Activated CD4-positive, alpha-beta memory T cell treated with anti-CD3 and anti-CD28 coated beads, Interleukin-2, amount 10 ng/mL, durations not matched to agents 7 days and 5 days (primary cell): ENCODE results near the gene AAR2. TPM values are rescaled to one million over a fixed set of nuclear protein-coding genes. Genes with fewer than 3 reads are reported as not detected.
A peak's percentile ranks its signal among the peaks of the same experiment; 100 is the strongest.

Source experiments
- CTCF ChIA-PET: fragments of 350-600 bp; sonication (Branson Sonifier 250); formaldehyde crosslinking; loops from one replicate; lab custom pipeline; 2021; ENCODE audit warnings: antibody characterized with exemption, inconsistent platforms; lab: Charles Lee
- POLR2A ChIA-PET: fragments of 350-600 bp; sonication (Branson Sonifier 250); formaldehyde crosslinking; loops from one replicate; lab custom pipeline; 2021; ENCODE audit warnings: antibody characterized with exemption; lab: Charles Lee
- DNase-seq: peaks from one replicate; pipeline ENCODE4 v3.0.0-alpha.2; 2020
- H3K27ac Mint-ChIP-seq: one replicate; pipeline ENCODE4 v1.8.0; 2021; ENCODE audit warnings: mild to moderate bottlenecking, mixed read lengths
- H3K27me3 Mint-ChIP-seq: one replicate; pipeline ENCODE4 v1.8.0; 2021; ENCODE audit warnings: mixed read lengths
- H3K36me3 Mint-ChIP-seq: one replicate; pipeline ENCODE4 v1.8.0; 2021; ENCODE audit warnings: low read depth, mixed read lengths
- H3K4me1 Mint-ChIP-seq: one replicate; pipeline ENCODE4 v1.8.0; 2021; ENCODE audit warnings: mixed read lengths
- H3K4me3 Mint-ChIP-seq: one replicate; pipeline ENCODE4 v1.8.0; 2021; ENCODE audit warnings: mild to moderate bottlenecking, mixed read lengths
- H3K9me3 Mint-ChIP-seq: one replicate; pipeline ENCODE4 v1.8.0; 2021; ENCODE audit warnings: mixed read lengths
- total RNA-seq, 2 experiments: library from RNA; stranded (reverse); gene quantifications; one replicate each; pipeline ENCODE4 v1.2.3, GENCODE V29; 2021

AAR2 gene
- total RNA-seq, 2 experiments from 2014 or later, result 17.6 to 19.4 TPM

GRCh38 chr20:36230019-36230418 lies 6.3 kb upstream of the AAR2 start:
- ChIA-PET CTCF (interaction anchor here (1.4 kb wide), 1 partner anchor 27 kb away, joined by 3 read pairs; no protein-coding TSS in a partner anchor), POLR2A (interaction anchor here (1.5 kb wide), 1 partner anchor 25 kb away, joined by 3 read pairs; no protein-coding TSS in a partner anchor)
- Mint-ChIP-seq H3K4me3 (no peak overlapping the region), H3K27me3 (peaks cover 14% of the 10 kb centered on the region), H3K27ac (no peak overlapping the region), H3K36me3 (no peaks in the 10 kb centered on the region), H3K4me1 (peaks cover 11% of the 10 kb centered on the region), H3K9me3 (no peaks in the 10 kb centered on the region)
- no peak for DNase-seq

DNA sequence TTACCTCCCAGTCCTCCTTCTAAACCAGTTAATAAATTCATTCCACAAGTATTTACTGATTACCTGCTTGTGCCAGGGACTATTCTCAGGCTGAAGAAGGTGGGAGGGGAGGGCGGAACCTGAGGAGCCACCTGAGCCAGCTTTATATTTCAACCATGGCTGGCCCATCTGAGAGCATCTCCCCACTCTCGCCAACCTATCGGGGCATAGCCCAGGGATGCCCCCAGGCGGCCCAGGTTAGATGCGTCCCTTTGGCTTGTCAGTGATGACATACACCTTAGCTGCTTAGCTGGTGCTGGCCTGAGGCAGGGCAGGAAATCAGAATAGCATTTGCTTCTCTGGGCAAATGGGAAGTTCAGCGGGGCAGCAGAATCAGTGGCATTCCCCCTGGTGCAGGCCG lies 4.9 kb upstream of the AAR2 start:
- Mint-ChIP-seq H3K27me3 (peaks cover 6% of the 10 kb centered on the region), H3K27ac (no peak overlapping the region), H3K4me3 (no peak overlapping the region), H3K9me3 (no peaks in the 10 kb centered on the region), H3K4me1 (peaks cover 16% of the 10 kb centered on the region), H3K36me3 (no peaks in the 10 kb centered on the region)
- POLR2A ChIA-PET, result no interaction called here
- no peak for DNase-seq
- CTCF ChIA-PET, result no interaction called here

GRCh38 chr20:36234771-36235320 lies 1.4 kb upstream of the AAR2 start:
- CTCF ChIA-PET, result interaction anchor here (1.0 kb wide), 1 partner anchor 495 kb away, joined by 3 read pairs; no protein-coding TSS in a partner anchor
- Mint-ChIP-seq H3K27me3 (no peaks in the 10 kb centered on the region), H3K4me1 (peaks cover 39% of the 10 kb centered on the region), H3K4me3 (no peak overlapping the region), H3K36me3 (peaks cover 13% of the 10 kb centered on the region), H3K9me3 (no peaks in the 10 kb centered on the region), H3K27ac (no peak overlapping the region)
- POLR2A ChIA-PET, result interaction anchor here (0.8 to 1.7 kb wide), 2 partner anchors 281 to 371 kb away, joined by 3 to 8 read pairs; partner anchors contain the start of genes RAB5IF and SCAND1
- no peak for DNase-seq

DNA sequence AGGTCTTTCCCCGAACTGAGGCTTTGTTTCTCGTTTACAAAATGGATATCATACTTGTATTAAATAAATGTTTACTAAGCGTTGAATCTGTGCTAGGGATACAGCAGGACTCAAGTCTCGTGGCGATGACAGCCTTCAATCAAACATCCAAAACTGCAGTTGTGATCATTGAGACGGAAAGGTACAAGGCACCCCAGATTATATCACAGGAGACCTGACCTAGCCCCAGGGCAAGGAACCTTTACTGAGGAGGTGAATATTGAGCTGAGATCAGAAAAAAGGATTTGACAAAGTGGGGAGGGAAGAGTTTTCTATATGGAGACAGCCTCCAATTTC lies 476 bp downstream of the AAR2 start:
- POLR2A ChIA-PET, result interaction anchor here (0.6 to 1.7 kb wide), 7 partner anchors 10 to 782 kb away, joined by 3 to 8 read pairs (median 3); partner anchors contain the start of gene SCAND1

GRCh38 chr20:36237477-36237876 lies 1.2 kb downstream of the AAR2 start:
- ChIA-PET POLR2A (interaction anchor here (0.6 to 0.7 kb wide), 2 partner anchors 81 to 255 kb away, joined by 3 read pairs; no protein-coding TSS in a partner anchor), CTCF (interaction anchor here (1.0 to 1.7 kb wide), 3 partner anchors 38 to 283 kb away, joined by 3 to 6 read pairs (median 3); partner anchors contain the start of gene SCAND1)
- DNase-seq, result no peak
- H3K9me3 Mint-ChIP-seq, result no peaks in the 10 kb centered on the region
- no peaks in the 10 kb centered on the region for H3K27me3 Mint-ChIP-seq
- H3K27ac Mint-ChIP-seq, result peak overlapping the region; percentile 72
- peak overlapping the region; percentile 80 for H3K4me3 Mint-ChIP-seq
- peaks cover 32% of the 10 kb centered on the region for H3K4me1 Mint-ChIP-seq
- H3K36me3 Mint-ChIP-seq, result peaks cover 25% of the 10 kb centered on the region

More for the DNA sequence above, 476 bp downstream of the AAR2 start:
- peaks cover 25% of the 10 kb centered on the region for H3K36me3 Mint-ChIP-seq
- H3K27me3 Mint-ChIP-seq, result no peaks in the 10 kb centered on the region
- CTCF ChIA-PET, result interaction anchor here (1.0 to 1.7 kb wide), 4 partner anchors 37 to 283 kb away, joined by 3 to 6 read pairs (median 3); partner anchors contain the start of gene SCAND1
- DNase-seq, result no peak
- peaks cover 32% of the 10 kb centered on the region for H3K4me1 Mint-ChIP-seq
- no peaks in the 10 kb centered on the region for H3K9me3 Mint-ChIP-seq
- H3K27ac Mint-ChIP-seq, result peak overlapping the region; percentile 72
- peak overlapping the region; percentile 80 for H3K4me3 Mint-ChIP-seq

DNA sequence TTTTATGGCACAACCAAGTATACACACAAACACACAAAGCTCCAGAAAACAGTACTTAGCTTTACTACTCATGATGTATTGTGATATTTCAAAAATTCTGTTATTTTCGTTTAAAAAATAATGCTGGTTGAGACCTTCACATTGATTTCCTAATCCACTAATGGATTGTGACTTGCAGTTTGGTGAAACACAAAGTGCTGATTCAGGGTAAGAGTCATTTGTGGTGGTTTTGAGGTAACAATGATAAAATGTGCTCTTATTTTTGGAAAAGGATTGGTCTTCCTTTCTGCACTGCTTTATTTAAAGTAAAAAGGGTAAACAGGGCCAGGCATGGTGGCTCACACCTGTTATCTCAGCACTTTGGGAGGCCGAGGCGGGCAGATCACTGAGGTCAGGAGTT lies 1.9 kb downstream of the AAR2 start:
- no peak overlapping the region for H3K27ac Mint-ChIP-seq
- peaks cover 32% of the 10 kb centered on the region for H3K4me1 Mint-ChIP-seq
- ChIA-PET POLR2A (interaction anchor here (1.1 kb wide), 1 partner anchor 13 kb away, joined by 4 read pairs; no protein-coding TSS in a partner anchor), CTCF (interaction anchor here (0.8 to 1.7 kb wide), 4 partner anchors 35 to 536 kb away, joined by 3 to 6 read pairs (median 3); partner anchors contain the start of genes DSN1 and SCAND1)
- H3K27me3 Mint-ChIP-seq, result no peaks in the 10 kb centered on the region
- no peaks in the 10 kb centered on the region for H3K9me3 Mint-ChIP-seq
- H3K4me3 Mint-ChIP-seq, result peak overlapping the region; percentile 47
- no peak for DNase-seq
- H3K36me3 Mint-ChIP-seq, result peaks cover 25% of the 10 kb centered on the region

GRCh38 chr20:36238760-36239159 lies 2.5 kb downstream of the AAR2 start:
- CTCF ChIA-PET, result interaction anchor here (0.8 to 1.5 kb wide), 3 partner anchors 35 to 535 kb away, joined by 3 read pairs; partner anchors contain the start of gene DSN1
- H3K4me3 Mint-ChIP-seq, result peak overlapping the region; percentile 24
- no peak overlapping the region for H3K27ac Mint-ChIP-seq
- no peak for DNase-seq
- no peaks in the 10 kb centered on the region for H3K27me3 Mint-ChIP-seq
- peaks cover 29% of the 10 kb centered on the region for H3K36me3 Mint-ChIP-seq
- H3K9me3 Mint-ChIP-seq, result no peaks in the 10 kb centered on the region
- peaks cover 32% of the 10 kb centered on the region for H3K4me1 Mint-ChIP-seq
- POLR2A ChIA-PET, result interaction anchor here (1.1 kb wide), 1 partner anchor 12 kb away, joined by 4 read pairs; no protein-coding TSS in a partner anchor

GRCh38 chr20:36240076-36240475 lies 3.8 kb downstream of the AAR2 start:
- Mint-ChIP-seq H3K36me3 (peaks cover 40% of the 10 kb centered on the region), H3K27me3 (no peaks in the 10 kb centered on the region), H3K9me3 (no peaks in the 10 kb centered on the region), H3K27ac (no peak overlapping the region), H3K4me3 (no peak overlapping the region), H3K4me1 (peaks cover 32% of the 10 kb centered on the region)
- DNase-seq, result no peak
- ChIA-PET POLR2A (no interaction called here), CTCF (no interaction called here)

DNA sequence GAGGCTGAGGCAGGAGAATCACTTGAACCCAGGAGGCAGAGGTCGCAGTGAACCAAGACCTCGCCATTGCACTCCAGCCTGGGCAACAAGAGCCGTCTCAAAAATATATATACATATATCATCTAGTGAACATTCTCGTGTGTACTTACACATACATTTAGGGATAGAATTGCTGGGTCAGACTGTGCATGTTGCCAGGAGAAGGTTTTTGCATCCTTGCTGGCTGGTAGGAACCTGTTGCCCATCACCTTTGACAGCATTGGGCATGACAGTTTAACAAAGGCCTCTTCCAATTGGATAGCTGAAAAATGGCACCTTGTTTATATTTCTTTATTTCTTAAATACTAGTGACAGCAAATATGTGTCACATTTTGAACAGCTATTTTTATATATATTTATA lies 5.4 kb downstream of the AAR2 start:
- H3K36me3 Mint-ChIP-seq, result peaks cover 46% of the 10 kb centered on the region
- H3K27me3 Mint-ChIP-seq, result no peaks in the 10 kb centered on the region
- no peaks in the 10 kb centered on the region for H3K9me3 Mint-ChIP-seq
- no peak for DNase-seq
- no peak overlapping the region for H3K27ac Mint-ChIP-seq
- ChIA-PET CTCF (interaction anchor here (0.7 kb wide), 1 partner anchor 207 kb away, joined by 4 read pairs; no protein-coding TSS in a partner anchor), POLR2A (no interaction called here)
- H3K4me1 Mint-ChIP-seq, result peaks cover 26% of the 10 kb centered on the region
- H3K4me3 Mint-ChIP-seq, result no peak overlapping the region

DNA sequence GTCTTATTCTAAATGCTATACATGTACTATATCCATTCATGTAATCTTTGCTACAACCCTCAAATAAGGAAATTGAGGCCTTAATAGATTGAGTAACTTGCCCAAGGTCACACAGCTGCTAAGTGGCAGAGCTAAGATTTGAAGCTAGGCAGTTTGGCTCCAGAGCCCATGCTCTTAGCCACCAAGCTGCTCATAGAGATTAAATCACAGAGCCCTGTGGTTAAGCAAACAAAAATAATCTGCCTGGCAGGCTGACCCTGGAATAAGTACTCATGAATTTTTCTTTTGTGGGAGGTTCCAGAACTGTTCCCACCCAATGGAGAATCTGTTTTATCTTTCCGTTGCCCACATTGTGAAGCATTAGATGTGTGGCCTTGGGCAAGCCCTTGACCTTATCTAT lies 7.4 kb downstream of the AAR2 start:
- peaks cover 57% of the 10 kb centered on the region for H3K36me3 Mint-ChIP-seq
- H3K4me3 Mint-ChIP-seq, result no peak overlapping the region
- no peaks in the 10 kb centered on the region for H3K9me3 Mint-ChIP-seq
- POLR2A ChIA-PET, result no interaction called here
- H3K27me3 Mint-ChIP-seq, result no peaks in the 10 kb centered on the region
- no peak overlapping the region for H3K27ac Mint-ChIP-seq
- peaks cover 9% of the 10 kb centered on the region for H3K4me1 Mint-ChIP-seq
- no peak for DNase-seq
- CTCF ChIA-PET, result interaction anchor here (2.1 kb wide), 1 partner anchor 196 kb away, joined by 4 read pairs; no protein-coding TSS in a partner anchor

GRCh38 chr20:36246401-36246800 lies 10.1 kb downstream of the AAR2 start:
- no peak for DNase-seq
- H3K27me3 Mint-ChIP-seq, result no peaks in the 10 kb centered on the region
- H3K4me3 Mint-ChIP-seq, result no peak overlapping the region
- no peak overlapping the region for H3K27ac Mint-ChIP-seq
- H3K9me3 Mint-ChIP-seq, result no peaks in the 10 kb centered on the region
- ChIA-PET POLR2A (no interaction called here), CTCF (no interaction called here)
- H3K4me1 Mint-ChIP-seq, result peaks cover 2% of the 10 kb centered on the region
- peaks cover 53% of the 10 kb centered on the region for H3K36me3 Mint-ChIP-seq

DNA sequence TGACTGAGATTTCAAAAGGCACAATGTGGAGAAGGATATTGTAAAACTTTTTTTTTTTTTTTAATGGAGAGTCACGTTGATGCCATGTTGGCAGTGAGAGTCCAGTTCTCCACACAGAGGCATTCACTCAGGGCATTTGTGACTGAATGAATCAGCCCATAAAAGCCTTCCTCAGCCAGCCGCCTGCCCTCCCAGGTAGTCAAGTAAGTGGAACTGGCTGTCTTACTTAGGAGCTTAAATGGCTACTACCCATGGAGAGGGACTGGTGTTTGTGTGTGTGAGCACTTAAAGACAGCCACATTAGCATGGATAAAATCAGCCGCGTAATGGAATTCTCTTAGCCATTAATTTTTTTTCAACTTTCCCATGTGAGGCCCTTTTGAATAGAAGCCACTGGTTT lies 12.6 kb downstream of the AAR2 start:
- ChIA-PET CTCF (interaction anchor here (1.1 kb wide), 1 partner anchor 49 kb away, joined by 3 read pairs; no protein-coding TSS in a partner anchor), POLR2A (no interaction called here)
- no peaks in the 10 kb centered on the region for H3K27me3 Mint-ChIP-seq
- peaks cover 2% of the 10 kb centered on the region for H3K4me1 Mint-ChIP-seq
- H3K36me3 Mint-ChIP-seq, result peaks cover 58% of the 10 kb centered on the region
- DNase-seq, result no peak
- H3K4me3 Mint-ChIP-seq, result no peak overlapping the region
- H3K9me3 Mint-ChIP-seq, result no peaks in the 10 kb centered on the region
- H3K27ac Mint-ChIP-seq, result no peak overlapping the region

DNA sequence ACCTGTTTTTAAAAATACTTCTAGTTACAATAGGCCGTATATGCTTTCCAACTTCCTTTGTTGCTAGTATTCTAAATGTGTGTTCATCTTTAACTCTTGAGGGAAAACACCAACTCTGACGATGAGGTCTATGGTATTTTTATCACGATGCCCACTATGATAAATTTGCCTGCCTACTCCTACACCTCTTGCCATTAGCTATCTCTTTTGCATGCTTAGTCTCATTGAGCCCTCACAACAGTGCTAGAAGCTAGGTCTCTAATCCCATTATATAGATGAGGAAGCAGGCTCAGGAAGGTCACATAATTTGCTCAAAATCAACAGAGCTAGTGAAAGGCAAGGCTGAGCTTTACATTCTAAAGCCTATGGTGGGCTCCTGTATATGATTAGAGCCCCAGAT lies 13.2 kb downstream of the AAR2 start:
- H3K4me1 Mint-ChIP-seq, result peaks cover 2% of the 10 kb centered on the region
- no peak overlapping the region for H3K27ac Mint-ChIP-seq
- ChIA-PET CTCF (interaction anchor here (0.6 to 1.1 kb wide), 2 partner anchors 50 to 1970 kb away, joined by 3 to 4 read pairs; no protein-coding TSS in a partner anchor), POLR2A (no interaction called here)
- no peaks in the 10 kb centered on the region for H3K27me3 Mint-ChIP-seq
- DNase-seq, result no peak
- peaks cover 53% of the 10 kb centered on the region for H3K36me3 Mint-ChIP-seq
- no peaks in the 10 kb centered on the region for H3K9me3 Mint-ChIP-seq
- no peak overlapping the region for H3K4me3 Mint-ChIP-seq
